ENCODE data around the gene DBF4B. TPM values are rescaled to one million over a fixed set of nuclear protein-coding genes. Genes with fewer than 3 reads are reported as not detected.

The DBF4B gene
- total and polyA plus RNA-seq, 2 of the 13 experiments (the other 11 are each of a cell fraction or from before 2014, with no cell fraction given), result 11.7 to 13.2 TPM

DNA sequence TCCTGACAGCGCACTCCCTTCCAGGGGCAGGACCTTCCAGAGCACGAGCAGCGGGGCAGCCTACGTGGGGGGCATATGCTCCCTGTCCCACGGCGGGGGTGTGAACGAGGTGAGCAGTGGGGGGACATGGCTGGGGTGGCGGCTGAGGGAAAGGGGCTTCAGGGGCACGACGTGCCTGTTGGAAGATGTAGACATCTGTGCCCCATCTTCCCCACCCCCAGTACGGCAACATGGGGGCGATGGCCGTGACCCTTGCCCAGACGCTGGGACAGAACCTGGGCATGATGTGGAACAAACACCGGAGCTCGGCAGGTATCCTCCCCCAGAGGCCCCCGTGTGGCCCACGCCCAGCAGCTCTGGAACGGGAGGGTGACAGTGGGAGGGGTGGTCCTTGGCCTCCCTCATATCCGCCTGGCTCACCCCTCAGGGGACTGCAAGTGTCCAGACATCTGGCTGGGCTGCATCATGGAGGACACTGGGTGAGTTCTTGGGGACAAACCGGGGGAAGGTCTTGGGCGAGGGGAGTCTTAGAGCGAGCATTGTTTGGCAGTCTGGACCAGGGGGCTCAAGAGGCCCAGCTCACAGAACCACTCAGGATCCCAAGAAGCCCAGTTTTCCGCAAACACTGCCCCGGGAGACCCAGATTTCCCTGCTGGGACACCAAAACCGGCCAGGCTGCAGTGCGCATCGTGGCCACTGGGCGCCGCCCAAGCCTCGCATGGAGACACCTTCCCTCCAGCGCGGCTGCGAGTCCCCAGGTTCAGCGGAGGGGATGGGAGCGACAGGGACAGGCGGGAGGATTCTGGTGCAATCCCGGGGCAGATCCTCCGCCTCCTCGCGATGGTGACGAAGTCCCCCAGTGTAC lies 66.0 kb downstream of the DBF4B start (continued):
- no peak for TF ChIP-seq NR2F1 (CRISPR knock-in tag; IDR thresholded peaks at IDR 0.05)
- no peak for TF ChIP-seq JUND (CRISPR knock-in tag; IDR thresholded peaks at IDR 0.05)
- TF ChIP-seq U2AF1 (optimal IDR thresholded peaks at IDR 0.05; ENCODE audit: low read depth, low read length), result no peak
- TF ChIP-seq, protein P1, sequence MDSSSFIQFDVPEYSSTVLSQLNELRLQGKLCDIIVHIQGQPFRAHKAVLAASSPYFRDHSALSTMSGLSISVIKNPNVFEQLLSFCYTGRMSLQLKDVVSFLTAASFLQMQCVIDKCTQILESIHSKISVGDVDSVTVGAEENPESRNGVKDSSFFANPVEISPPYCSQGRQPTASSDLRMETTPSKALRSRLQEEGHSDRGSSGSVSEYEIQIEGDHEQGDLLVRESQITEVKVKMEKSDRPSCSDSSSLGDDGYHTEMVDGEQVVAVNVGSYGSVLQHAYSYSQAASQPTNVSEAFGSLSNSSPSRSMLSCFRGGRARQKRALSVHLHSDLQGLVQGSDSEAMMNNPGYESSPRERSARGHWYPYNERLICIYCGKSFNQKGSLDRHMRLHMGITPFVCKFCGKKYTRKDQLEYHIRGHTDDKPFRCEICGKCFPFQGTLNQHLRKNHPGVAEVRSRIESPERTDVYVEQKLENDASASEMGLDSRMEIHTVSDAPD (CRISPR knock-in tag; IDR thresholded peaks at IDR 0.05), result no peak
- TF ChIP-seq, protein P2, sequence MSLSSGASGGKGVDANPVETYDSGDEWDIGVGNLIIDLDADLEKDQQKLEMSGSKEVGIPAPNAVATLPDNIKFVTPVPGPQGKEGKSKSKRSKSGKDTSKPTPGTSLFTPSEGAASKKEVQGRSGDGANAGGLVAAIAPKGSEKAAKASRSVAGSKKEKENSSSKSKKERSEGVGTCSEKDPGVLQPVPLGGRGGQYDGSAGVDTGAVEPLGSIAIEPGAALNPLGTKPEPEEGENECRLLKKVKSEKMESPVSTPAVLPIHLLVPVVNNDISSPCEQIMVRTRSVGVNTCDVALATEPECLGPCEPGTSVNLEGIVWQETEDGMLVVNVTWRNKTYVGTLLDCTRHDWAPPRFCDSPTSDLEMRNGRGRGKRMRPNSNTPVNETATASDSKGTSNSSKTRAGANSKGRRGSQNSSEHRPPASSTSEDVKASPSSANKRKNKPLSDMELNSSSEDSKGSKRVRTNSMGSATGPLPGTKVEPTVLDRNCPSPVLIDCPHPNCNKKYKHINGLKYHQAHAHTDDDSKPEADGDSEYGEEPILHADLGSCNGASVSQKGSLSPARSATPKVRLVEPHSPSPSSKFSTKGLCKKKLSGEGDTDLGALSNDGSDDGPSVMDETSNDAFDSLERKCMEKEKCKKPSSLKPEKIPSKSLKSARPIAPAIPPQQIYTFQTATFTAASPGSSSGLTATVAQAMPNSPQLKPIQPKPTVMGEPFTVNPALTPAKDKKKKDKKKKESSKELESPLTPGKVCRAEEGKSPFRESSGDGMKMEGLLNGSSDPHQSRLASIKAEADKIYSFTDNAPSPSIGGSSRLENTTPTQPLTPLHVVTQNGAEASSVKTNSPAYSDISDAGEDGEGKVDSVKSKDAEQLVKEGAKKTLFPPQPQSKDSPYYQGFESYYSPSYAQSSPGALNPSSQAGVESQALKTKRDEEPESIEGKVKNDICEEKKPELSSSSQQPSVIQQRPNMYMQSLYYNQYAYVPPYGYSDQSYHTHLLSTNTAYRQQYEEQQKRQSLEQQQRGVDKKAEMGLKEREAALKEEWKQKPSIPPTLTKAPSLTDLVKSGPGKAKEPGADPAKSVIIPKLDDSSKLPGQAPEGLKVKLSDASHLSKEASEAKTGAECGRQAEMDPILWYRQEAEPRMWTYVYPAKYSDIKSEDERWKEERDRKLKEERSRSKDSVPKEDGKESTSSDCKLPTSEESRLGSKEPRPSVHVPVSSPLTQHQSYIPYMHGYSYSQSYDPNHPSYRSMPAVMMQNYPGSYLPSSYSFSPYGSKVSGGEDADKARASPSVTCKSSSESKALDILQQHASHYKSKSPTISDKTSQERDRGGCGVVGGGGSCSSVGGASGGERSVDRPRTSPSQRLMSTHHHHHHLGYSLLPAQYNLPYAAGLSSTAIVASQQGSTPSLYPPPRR (CRISPR knock-in tag; IDR thresholded peaks at IDR 0.05; ENCODE audit: borderline replicate concordance), result no peak
- no peak for TF ChIP-seq MED13 (CRISPR knock-in tag; IDR thresholded peaks at IDR 0.05)
- TF ChIP-seq ZNF260 (CRISPR knock-in tag; IDR thresholded peaks at IDR 0.05; ENCODE audit: borderline replicate concordance, low read depth), result no peak
- no peak for TF ChIP-seq ZFY (CRISPR knock-in tag; IDR thresholded peaks at IDR 0.05)
- no peak for TF ChIP-seq SP140L (CRISPR knock-in tag; IDR thresholded peaks at IDR 0.05; ENCODE audit: borderline replicate concordance)
- TF ChIP-seq WIZ (CRISPR knock-in tag; IDR thresholded peaks at IDR 0.05), result no peak
- TF ChIP-seq, protein P3, sequence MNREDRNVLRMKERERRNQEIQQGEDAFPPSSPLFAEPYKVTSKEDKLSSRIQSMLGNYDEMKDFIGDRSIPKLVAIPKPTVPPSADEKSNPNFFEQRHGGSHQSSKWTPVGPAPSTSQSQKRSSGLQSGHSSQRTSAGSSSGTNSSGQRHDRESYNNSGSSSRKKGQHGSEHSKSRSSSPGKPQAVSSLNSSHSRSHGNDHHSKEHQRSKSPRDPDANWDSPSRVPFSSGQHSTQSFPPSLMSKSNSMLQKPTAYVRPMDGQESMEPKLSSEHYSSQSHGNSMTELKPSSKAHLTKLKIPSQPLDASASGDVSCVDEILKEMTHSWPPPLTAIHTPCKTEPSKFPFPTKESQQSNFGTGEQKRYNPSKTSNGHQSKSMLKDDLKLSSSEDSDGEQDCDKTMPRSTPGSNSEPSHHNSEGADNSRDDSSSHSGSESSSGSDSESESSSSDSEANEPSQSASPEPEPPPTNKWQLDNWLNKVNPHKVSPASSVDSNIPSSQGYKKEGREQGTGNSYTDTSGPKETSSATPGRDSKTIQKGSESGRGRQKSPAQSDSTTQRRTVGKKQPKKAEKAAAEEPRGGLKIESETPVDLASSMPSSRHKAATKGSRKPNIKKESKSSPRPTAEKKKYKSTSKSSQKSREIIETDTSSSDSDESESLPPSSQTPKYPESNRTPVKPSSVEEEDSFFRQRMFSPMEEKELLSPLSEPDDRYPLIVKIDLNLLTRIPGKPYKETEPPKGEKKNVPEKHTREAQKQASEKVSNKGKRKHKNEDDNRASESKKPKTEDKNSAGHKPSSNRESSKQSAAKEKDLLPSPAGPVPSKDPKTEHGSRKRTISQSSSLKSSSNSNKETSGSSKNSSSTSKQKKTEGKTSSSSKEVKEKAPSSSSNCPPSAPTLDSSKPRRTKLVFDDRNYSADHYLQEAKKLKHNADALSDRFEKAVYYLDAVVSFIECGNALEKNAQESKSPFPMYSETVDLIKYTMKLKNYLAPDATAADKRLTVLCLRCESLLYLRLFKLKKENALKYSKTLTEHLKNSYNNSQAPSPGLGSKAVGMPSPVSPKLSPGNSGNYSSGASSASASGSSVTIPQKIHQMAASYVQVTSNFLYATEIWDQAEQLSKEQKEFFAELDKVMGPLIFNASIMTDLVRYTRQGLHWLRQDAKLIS (CRISPR knock-in tag; IDR thresholded peaks at IDR 0.05), result no peak
- no peak for TF ChIP-seq ELF1 (CRISPR knock-in tag; IDR thresholded peaks at IDR 0.05)
- no peak for TF ChIP-seq MAFF (IDR thresholded peaks at IDR 0.05; ENCODE audit: low read depth, low read length)
- no peak for TF ChIP-seq KAT7 (CRISPR knock-in tag; IDR thresholded peaks at IDR 0.05; ENCODE audit: borderline replicate concordance)
- TF ChIP-seq, protein P4, sequence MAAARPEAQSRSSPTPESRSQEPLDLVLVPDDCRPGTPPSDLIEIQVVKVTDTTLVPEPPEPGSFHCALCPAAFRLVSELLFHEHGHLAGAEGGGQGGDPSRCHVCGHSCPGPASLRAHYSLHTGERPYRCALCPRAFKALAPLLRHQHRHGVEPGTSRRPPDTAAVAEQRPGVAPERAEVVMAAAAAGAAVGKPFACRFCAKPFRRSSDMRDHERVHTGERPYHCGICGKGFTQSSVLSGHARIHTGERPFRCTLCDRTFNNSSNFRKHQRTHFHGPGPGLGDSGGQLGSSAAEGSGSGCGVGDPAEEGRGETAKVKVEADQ (CRISPR knock-in tag; IDR thresholded peaks at IDR 0.05; ENCODE audit: borderline replicate concordance), result no peak
- TF ChIP-seq PRMT3 (CRISPR knock-in tag; IDR thresholded peaks at IDR 0.05; ENCODE audit: borderline replicate concordance, low read depth), result no peak
- no peak for TF ChIP-seq ZNF207 (IDR thresholded peaks at IDR 0.05; ENCODE audit: borderline replicate concordance)
- TF ChIP-seq KAT8 (CRISPR knock-in tag; IDR thresholded peaks at IDR 0.05), result peak; percentile 18

All from HepG2 (cell line).